HG03103 (cell line): ENCODE results near the gene ULK2.

ENCODE experiments used
- ATAC-seq: cut with Tn5 transposase; IDR thresholded peaks from one replicate; pipeline ENCODE4 v1.9.1; 2021; ENCODE audit warnings: low read depth; ENCODE audit not compliant: unreplicated experiment

ULK2 gene

DNA sequence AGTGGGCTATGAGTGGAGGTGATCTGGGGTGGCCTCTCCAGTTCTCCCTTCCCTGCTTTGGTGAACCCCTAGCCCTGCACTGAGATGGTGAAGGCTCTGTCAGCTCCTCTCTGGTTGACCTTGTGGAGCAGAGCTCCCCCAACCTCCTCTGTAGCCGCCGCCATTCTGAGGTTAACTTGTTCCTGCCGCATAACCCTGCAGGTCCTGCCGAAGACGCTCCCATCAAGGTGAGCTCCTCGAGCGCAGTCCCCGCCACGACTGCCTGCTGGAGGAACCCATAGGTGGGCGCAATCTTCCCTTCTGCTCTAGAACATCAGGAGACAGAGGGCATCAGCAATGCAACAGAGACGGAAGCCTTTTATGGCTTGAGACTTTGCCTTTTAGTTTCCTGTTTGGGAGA is 136.1 kb downstream of the ULK2 start:
- ATAC-seq = no peak

DNA sequence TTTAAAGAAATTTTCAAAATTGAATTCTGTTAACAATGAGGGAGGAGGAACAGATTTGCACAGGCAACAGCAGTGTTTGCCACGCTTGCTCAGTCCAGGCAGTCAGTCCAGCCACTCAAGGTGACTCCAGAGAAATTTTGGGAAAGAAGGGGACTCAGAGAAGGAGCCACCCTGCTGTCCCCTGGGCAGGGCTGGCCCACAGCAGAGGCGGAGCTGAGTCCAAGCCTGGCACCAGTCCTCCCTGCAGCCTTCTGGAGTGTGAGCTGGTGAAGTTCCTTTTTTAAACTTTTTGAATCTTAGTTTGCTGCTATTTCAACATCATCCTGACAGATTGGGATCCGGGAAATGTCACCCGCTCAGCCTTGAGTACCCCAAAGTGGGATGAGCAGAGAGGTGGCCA is 136.9 kb downstream of the ULK2 start:
- no peak for ATAC-seq

DNA sequence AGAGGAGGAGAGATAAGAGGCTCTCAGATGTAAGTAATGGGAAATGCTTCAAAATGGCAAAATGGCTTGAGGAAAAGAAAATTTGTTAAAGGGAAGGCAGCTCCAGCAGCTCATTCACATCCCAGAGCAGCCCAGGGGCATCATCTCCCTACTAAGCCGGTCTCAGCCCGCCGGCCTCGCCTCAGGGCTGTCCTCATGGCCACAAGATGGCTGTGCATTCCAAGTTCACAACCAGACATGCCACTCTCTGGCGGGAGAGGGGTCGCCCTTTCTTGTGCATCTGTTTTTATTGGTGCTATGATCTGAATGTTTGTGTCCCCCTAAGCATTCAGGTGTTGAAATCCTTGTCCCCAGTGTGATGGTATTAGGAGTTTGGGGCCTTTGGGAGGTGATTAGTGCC is 137.8 kb downstream of the ULK2 start:
- no peak for ATAC-seq

GRCh38 chr17:19728084-19728495 is 139.6 kb downstream of the ULK2 start:
- ATAC-seq = no peak

DNA sequence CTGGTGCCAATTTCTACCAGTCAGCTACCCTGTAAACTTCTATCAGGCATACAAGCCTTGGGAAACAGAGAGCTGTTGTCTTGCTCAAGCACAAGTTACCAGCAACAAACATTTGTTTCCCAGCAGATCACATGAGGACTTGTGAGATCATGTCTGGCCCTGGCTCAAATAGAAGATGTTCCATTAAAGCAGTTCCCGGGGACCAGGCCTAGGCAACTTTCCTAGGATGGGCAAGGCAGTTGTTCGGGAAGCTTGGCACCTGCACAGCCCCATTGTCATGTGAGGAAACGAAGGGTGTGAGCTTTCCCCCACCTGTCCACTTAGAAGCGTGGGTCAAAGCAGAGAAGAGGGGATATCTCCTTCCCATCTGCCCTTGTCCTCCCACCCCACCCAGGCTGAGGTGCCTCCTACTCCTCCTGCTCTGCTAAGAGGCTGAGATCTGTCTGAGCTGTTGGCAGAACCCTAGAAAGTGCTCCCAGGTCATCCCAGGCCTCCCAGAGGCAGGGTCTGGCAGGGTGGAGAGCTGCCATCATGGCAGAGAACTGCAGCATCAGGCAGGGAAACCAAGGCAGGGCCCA is 140.1 kb downstream of the ULK2 start:
- ATAC-seq = no peak

GRCh38 chr17:19726631-19727376 is 140.9 kb downstream of the ULK2 start:
- ATAC-seq = no peak

DNA sequence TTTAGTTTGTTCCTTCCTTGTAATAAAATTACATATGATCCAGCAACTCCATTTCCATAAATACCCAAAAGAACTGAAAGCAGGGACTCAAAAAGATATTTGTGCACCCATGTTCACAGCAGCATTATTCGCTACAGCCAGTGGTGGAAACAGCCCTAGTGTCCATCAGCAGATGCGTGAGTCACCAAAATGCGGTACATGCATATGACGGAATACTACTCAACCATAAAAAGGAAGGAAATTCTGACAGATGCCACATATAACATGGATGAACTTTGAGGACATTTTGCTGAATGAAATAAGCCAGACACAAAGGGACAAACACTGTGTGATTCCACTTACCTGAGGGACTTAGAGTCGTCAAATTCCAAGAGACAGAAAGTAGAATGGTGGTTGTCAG is 142.2 kb downstream of the ULK2 start:
- no peak for ATAC-seq

DNA sequence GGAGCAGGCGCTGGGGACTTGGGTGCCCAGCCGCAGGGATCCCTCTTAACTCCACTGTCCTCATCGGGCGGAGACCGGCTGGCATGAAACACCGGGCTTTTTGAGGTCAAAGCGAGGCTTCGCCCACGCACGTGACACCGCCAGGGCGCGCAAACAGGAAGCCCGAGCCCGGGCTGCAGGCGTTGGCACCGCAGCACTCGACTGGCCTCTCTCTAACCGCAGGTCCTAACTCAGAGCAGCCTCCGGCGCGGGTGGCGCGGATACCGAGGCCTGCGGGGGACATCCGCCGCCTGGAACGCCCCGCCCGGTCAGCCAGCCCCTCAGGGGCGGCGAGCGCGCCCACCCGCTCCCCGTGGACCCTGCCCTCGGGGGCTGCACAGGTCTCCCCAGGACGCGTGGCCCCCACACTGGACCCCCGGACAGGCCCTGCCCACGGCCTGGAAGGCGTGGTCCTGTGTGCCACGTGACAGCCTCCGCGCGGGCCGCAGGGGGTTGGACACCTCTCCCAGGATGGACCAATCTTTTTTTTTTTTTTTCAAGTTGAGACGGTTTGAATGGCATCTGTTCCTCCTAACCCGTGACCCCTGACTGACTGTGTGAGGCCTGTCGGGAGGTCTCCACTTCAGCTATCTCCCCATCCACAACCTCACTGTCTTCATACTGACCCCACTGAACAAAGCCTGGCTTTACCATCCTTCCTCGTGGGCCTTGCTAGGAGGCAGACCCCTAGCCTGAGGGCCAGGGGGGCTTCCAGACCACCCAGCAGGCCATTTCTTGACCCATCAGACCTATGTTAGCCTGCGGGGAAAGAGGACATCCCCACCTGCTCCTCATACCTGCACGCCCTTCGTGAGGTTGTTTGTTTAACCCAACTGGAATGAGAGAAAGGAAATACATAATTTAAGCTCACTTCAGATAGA is 143.0 kb downstream of the ULK2 start:
- no peak for ATAC-seq

GRCh38 chr17:19723964-19724363 is 143.8 kb downstream of the ULK2 start:
- ATAC-seq = no peak
